ENCODE data around the gene ENAH.
"Not testable (repeated sequence)": the region's sequence is repeated elsewhere in the genome, so short reads cannot be mapped to it uniquely, and the experiment has no call there.

The ENAH gene

GRCh38 chr1:225626698-225627097 is 26.2 kb downstream of the ENAH start:
- Histone ChIP-seq H3F3A (ENCODE audit: insufficient read depth, low read length) (no peaks in the 10 kb centered on the region), H3K4me2 (ENCODE audit: low read length) (no peak overlapping the region), H2AFZ (ENCODE audit: low read length) (no peak overlapping the region), H3K27ac (ENCODE audit: low read depth, low read length, poor library complexity, severe bottlenecking) (no peak overlapping the region), H3K9ac (ENCODE audit: low read length) (no peak overlapping the region), H3K4me3 (ENCODE audit: low read depth, low read length, poor library complexity, severe bottlenecking) (no peak overlapping the region), H3K9me3 (ENCODE audit: low read length) (no peaks in the 10 kb centered on the region), H3K27me3 (ENCODE audit: insufficient read depth, low read length) (no peaks in the 10 kb centered on the region), H3K4me1 (ENCODE audit: insufficient read depth, low read length, severe bottlenecking) (no peaks in the 10 kb centered on the region), H3K79me2 (ENCODE audit: insufficient read depth, low read length) (no peaks in the 10 kb centered on the region), H3K9me2 (ENCODE audit: low read depth, low read length) (no peaks in the 10 kb centered on the region), H4K20me1 (ENCODE audit: insufficient read depth, low read length) (no peaks in the 10 kb centered on the region), H3K36me3 (ENCODE audit: insufficient read depth, low read length) (no peaks in the 10 kb centered on the region)
- no peak for TF ChIP-seq EZH2 (IDR thresholded peaks at IDR 0.05; ENCODE audit: borderline replicate concordance, low read length)
- TF ChIP-seq, protein P1, sequence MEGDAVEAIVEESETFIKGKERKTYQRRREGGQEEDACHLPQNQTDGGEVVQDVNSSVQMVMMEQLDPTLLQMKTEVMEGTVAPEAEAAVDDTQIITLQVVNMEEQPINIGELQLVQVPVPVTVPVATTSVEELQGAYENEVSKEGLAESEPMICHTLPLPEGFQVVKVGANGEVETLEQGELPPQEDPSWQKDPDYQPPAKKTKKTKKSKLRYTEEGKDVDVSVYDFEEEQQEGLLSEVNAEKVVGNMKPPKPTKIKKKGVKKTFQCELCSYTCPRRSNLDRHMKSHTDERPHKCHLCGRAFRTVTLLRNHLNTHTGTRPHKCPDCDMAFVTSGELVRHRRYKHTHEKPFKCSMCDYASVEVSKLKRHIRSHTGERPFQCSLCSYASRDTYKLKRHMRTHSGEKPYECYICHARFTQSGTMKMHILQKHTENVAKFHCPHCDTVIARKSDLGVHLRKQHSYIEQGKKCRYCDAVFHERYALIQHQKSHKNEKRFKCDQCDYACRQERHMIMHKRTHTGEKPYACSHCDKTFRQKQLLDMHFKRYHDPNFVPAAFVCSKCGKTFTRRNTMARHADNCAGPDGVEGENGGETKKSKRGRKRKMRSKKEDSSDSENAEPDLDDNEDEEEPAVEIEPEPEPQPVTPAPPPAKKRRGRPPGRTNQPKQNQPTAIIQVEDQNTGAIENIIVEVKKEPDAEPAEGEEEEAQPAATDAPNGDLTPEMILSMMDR (IDR thresholded peaks at IDR 0.05; ENCODE audit: low read length) = no peak

GRCh38 chr1:225617956-225618355 is 35.0 kb downstream of the ENAH start:
- no peaks in the 10 kb centered on the region for H3K79me2 ChIP-seq (ENCODE audit: insufficient read depth, low read length)
- no peak overlapping the region for H3K4me2 ChIP-seq (ENCODE audit: low read length)
- no peaks in the 10 kb centered on the region for H4K20me1 ChIP-seq (ENCODE audit: insufficient read depth, low read length)
- no peaks in the 10 kb centered on the region for H3K4me1 ChIP-seq (ENCODE audit: insufficient read depth, low read length, severe bottlenecking)
- H2AFZ ChIP-seq (ENCODE audit: low read length) = no peak overlapping the region
- TF ChIP-seq, protein P1 (IDR thresholded peaks at IDR 0.05; ENCODE audit: low read length) = no peak
- TF ChIP-seq EZH2 (IDR thresholded peaks at IDR 0.05; ENCODE audit: borderline replicate concordance, low read length) = no peak
- no peaks in the 10 kb centered on the region for H3K9me2 ChIP-seq (ENCODE audit: low read depth, low read length)
- H3K4me3 ChIP-seq (ENCODE audit: low read depth, low read length, poor library complexity, severe bottlenecking) = no peak overlapping the region
- H3K27me3 ChIP-seq (ENCODE audit: insufficient read depth, low read length) = peaks cover 3% of the 10 kb centered on the region; the same call in 1 of the 2 replicates
- no peak overlapping the region for H3K27ac ChIP-seq (ENCODE audit: low read depth, low read length, poor library complexity, severe bottlenecking)
- no peaks in the 10 kb centered on the region for H3K36me3 ChIP-seq (ENCODE audit: insufficient read depth, low read length)
- no peak overlapping the region for H3K9ac ChIP-seq (ENCODE audit: low read length)
- H3K9me3 ChIP-seq (ENCODE audit: low read length) = no peaks in the 10 kb centered on the region
- no peaks in the 10 kb centered on the region for H3F3A ChIP-seq (ENCODE audit: insufficient read depth, low read length)

- Histone ChIP-seq H4K20me1 (ENCODE audit: insufficient read depth, low read length) (no peaks in the 10 kb centered on the region), H3K79me2 (ENCODE audit: insufficient read depth, low read length) (no peaks in the 10 kb centered on the region), H3K9ac (ENCODE audit: low read length) (no peak overlapping the region), H3K9me3 (ENCODE audit: low read length) (no peaks in the 10 kb centered on the region), H3K4me1 (ENCODE audit: insufficient read depth, low read length, severe bottlenecking) (no peaks in the 10 kb centered on the region), H3K27ac (ENCODE audit: low read depth, low read length, poor library complexity, severe bottlenecking) (no peak overlapping the region), H3K4me2 (ENCODE audit: low read length) (no peak overlapping the region), H3K4me3 (ENCODE audit: low read depth, low read length, poor library complexity, severe bottlenecking) (no peak overlapping the region), H3K9me2 (ENCODE audit: low read depth, low read length) (no peaks in the 10 kb centered on the region), H2AFZ (ENCODE audit: low read length) (no peak overlapping the region), H3K27me3 (ENCODE audit: insufficient read depth, low read length) (peaks cover 3% of the 10 kb centered on the region; the same call in 1 of the 2 replicates), H3F3A (ENCODE audit: insufficient read depth, low read length) (no peaks in the 10 kb centered on the region), H3K36me3 (ENCODE audit: insufficient read depth, low read length) (no peaks in the 10 kb centered on the region)
- TF ChIP-seq, protein P1 (IDR thresholded peaks at IDR 0.05; ENCODE audit: low read length) = no peak
- no peak for TF ChIP-seq EZH2 (IDR thresholded peaks at IDR 0.05; ENCODE audit: borderline replicate concordance, low read length)
These were observed 35.4 kb downstream of the ENAH start for GRCh38 chr1:225617479-225617878.

DNA sequence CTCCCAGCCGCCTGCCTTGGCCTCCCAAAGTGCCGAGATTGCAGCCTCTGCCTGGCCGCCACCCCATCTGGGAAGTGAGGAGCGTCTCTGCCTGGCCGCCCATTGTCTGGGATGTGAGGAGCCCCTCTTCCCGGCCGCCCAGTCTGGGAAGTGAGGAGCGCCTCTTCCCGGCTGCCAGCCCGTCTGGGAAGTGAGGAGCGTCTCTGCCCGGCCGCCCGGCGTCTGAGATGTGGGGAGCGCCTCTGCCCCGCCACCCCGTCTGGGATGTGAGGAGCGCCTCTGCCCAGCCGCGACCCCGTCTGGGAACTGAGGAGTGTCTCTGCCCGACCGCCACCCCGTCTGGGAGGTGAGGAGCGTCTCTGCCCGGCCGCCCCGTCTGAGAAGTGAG is 37.5 kb downstream of the ENAH start:
- not testable (repeated sequence) for H3K4me2 ChIP-seq (ENCODE audit: low read length); H3K36me3 ChIP-seq (ENCODE audit: insufficient read depth, low read length); H4K20me1 ChIP-seq (ENCODE audit: insufficient read depth, low read length); H3F3A ChIP-seq (ENCODE audit: insufficient read depth, low read length); H3K27me3 ChIP-seq (ENCODE audit: insufficient read depth, low read length); H3K4me3 ChIP-seq (ENCODE audit: low read depth, low read length, poor library complexity, severe bottlenecking); H3K9me2 ChIP-seq (ENCODE audit: low read depth, low read length); H3K9ac ChIP-seq (ENCODE audit: low read length); H3K27ac ChIP-seq (ENCODE audit: low read depth, low read length, poor library complexity, severe bottlenecking); H3K4me1 ChIP-seq (ENCODE audit: insufficient read depth, low read length, severe bottlenecking); H2AFZ ChIP-seq (ENCODE audit: low read length); H3K9me3 ChIP-seq (ENCODE audit: low read length); H3K79me2 ChIP-seq (ENCODE audit: insufficient read depth, low read length)
